ENCODE data around the gene FBXO48.

Gene FBXO48

DNA sequence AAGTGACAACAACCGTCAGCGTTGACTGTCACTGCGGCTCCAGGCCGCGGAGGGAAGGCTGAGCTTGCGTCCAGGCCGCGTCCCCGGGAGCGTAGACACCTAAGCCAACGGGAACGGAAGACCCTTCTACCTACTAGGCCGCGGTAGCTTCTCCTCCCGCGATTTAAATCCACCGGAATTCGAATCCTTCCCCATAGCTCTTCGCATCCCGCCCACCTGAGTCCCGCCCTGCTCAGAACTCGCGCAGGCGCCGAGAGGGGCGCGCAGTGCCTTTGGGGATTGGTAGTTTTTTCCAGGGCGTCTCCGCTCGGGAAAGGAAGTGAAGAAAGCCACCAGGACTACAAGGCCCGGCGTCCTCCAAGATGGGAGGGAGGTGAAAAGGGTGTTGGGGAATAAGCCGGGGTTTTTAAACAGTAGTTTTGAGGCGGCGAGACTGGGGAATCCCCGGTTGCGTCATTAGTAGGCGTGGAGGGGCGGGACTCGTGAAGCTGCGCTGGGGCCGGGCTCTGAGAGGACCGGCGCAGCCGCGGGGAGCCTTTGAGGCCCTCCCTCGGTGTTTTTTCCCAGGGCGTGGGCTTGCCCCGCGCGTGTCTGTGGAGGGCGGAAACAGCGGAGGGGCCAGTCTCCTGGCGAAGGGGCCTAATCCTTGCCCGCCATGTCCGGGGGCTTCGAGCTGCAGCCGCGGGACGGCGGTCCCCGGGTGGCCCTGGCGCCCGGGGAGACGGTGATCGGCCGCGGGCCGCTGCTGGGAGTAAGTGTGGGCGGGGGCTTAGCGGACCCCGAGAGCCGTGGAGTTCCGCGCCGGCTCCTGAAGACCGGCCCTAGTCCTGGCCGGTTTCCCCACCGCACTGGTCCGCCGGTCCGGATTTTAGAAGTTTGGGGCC is at the start of gene FBXO48, which contains the start of gene APLF:
FBXO48 (minus strand) TSS at position 218 of the 884 bp plus-strand sequence. CDS start 2,149 bp downstream, outside the sequence.
APLF (plus strand) TSS at position 509 of the 884 bp plus-strand sequence; CDS start at position 656, 147 bp downstream.
- DNase-seq (ENCODE audit: low read depth): peak; percentile 99
- peak within 1 kb of the TSS; percentile 77 for H3K4me3 ChIP-seq (ENCODE audit: low read depth, low read length)
- no peak for TF ChIP-seq CTCF (IDR thresholded peaks at IDR 0.05; ENCODE audit: insufficient read depth, low read depth, low read length, missing control alignments)

DNA sequence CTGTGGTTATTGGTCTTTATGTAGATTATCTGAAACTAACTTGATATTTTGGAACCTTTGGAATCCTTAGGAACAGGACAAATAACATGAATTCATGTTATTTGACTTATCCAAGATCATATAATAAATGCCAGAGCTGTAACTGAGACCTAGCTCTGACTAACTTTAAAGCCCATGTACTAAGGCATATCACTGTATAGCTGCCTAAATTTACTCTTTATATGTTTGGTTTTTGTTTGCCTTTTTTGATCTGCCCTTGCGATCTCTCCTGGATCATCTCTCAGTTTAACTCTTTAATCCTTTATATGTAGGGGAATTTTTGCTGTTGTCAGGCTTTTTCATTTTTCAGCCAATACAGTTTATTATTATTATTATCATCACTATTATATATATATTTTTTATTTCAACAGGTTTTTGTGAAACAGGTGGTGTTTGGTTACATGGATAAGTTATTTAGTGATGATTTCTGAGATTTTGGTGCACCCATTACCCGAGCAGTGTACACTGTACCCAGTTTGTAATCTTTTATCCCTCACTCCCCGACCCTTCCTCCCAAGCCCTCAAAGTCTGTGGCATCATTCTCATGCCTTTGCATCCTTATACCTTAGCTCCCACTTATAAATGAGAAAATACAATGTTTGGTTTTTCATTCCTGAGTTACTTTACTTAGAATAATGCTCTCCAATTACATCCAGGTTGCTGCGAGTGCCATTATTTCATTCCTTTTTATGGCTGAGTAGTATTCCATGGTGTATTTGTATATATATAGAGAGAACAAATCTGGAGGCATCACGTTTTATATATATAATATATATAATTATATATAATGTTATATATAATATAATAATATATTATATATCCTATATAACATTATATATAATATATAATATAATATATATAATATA is 49.2 kb upstream of the FBXO48 start:
- DNase-seq (ENCODE audit: low read depth): no peak
- TF ChIP-seq CTCF (IDR thresholded peaks at IDR 0.05; ENCODE audit: insufficient read depth, low read depth, low read length, missing control alignments): no peak
- H3K4me3 ChIP-seq (ENCODE audit: low read depth, low read length): no peak overlapping the region

DNA sequence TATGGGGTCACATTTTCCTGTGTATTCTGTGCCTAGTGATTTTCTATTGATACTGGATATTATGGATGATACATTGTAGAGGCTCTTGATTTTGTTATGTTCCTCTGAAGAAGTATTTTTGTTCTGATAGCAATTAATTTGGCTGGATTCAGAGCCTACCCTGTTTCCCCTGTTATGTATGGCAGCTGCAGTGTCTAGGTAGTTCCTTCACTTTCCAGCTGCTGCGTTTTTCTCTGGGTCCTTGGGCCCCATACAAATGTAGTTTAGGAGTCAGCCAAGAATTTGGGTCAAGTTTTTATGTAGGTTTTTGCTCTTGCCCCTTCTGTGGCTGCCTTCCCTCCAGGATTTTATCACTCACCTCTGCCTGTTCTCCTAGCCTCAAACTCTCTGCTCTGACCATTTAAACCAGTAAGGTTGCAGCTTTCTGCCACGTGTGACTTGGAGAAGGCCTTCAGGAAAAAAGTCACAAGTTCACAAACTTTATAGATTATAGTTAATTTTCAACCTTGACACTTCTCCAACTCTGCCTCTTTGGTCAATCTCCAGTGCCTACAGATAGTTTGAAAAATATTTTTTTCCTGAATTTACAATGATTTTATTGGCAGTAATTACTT is 47.3 kb upstream of the FBXO48 start:
- no peak overlapping the region for H3K4me3 ChIP-seq (ENCODE audit: low read depth, low read length)
- no peak for TF ChIP-seq CTCF (IDR thresholded peaks at IDR 0.05; ENCODE audit: insufficient read depth, low read depth, low read length, missing control alignments)
- no peak for DNase-seq (ENCODE audit: low read depth)

GRCh38 chr2:68512966-68513365 is 45.9 kb upstream of the FBXO48 start:
- no peak for TF ChIP-seq CTCF (IDR thresholded peaks at IDR 0.05; ENCODE audit: insufficient read depth, low read depth, low read length, missing control alignments)
- DNase-seq (ENCODE audit: low read depth): no peak
- no peak overlapping the region for H3K4me3 ChIP-seq (ENCODE audit: low read depth, low read length)

GRCh38 chr2:68512326-68512725 is 45.2 kb upstream of the FBXO48 start:
- no peak for TF ChIP-seq CTCF (IDR thresholded peaks at IDR 0.05; ENCODE audit: insufficient read depth, low read depth, low read length, missing control alignments)
- no peak for DNase-seq (ENCODE audit: low read depth)
- no peak overlapping the region for H3K4me3 ChIP-seq (ENCODE audit: low read depth, low read length)

- DNase-seq (ENCODE audit: low read depth): no peak
- H3K4me3 ChIP-seq (ENCODE audit: low read depth, low read length): no peak overlapping the region
- TF ChIP-seq CTCF (IDR thresholded peaks at IDR 0.05; ENCODE audit: insufficient read depth, low read depth, low read length, missing control alignments): no peak
These were observed 39.1 kb upstream of the FBXO48 start for GRCh38 chr2:68506170-68506569.

Data from GM12865 (cell line).